Measurements from ENCODE around the gene RECK.

GRCh38 chr9:36099718-36100117 is 63.0 kb downstream of the RECK start:
- TF ChIP-seq CTCF (IDR thresholded peaks at IDR 0.05) = no peak
- TF ChIP-seq POLR2A (IDR thresholded peaks at IDR 0.05) = no peak

Data from lower leg skin (tissue), 3 donors.